Osteoblast (primary cell): ENCODE results near the gene MINDY3. TPM values are rescaled to one million over a fixed set of nuclear protein-coding genes. Genes with fewer than 3 reads are reported as not detected.
A peak's percentile ranks its signal among the peaks of the same experiment; 100 is the strongest.

Experiments
- DNase-seq: peaks from one replicate; pipeline ENCODE4 v3.0.0; 2011; ENCODE audit warnings: low spot score, mixed read lengths; ENCODE audit not compliant: insufficient read length; ENCODE audit errors: missing footprints
- H2AFZ ChIP-seq: 2 replicates; pipeline ENCODE4 v1.6.0; 2011; ENCODE audit warnings: mild to moderate bottlenecking, low read length
- H3K27ac ChIP-seq: 2 replicates; pipeline ENCODE4 v1.5.1; 2011; ENCODE audit warnings: mild to moderate bottlenecking, low read depth, low read length, moderate library complexity
- H3K27me3 ChIP-seq: 2 replicates; pipeline ENCODE4 v1.6.0; 2012; ENCODE audit warnings: mild to moderate bottlenecking, control low read depth, inconsistent platforms, low read length, moderate library complexity; ENCODE audit not compliant: insufficient read depth
- H3K36me3 ChIP-seq: 2 replicates; pipeline ENCODE4 v1.5.1; 2011; ENCODE audit warnings: mild to moderate bottlenecking, low read length, control low read depth, moderate library complexity; ENCODE audit not compliant: insufficient read depth
- H3K4me1 ChIP-seq: 2 replicates; pipeline ENCODE4 v1.5.1; 2011; ENCODE audit warnings: mild to moderate bottlenecking, low read length, control low read depth, moderate library complexity; ENCODE audit not compliant: insufficient read depth
- H3K4me2 ChIP-seq: 2 replicates; pipeline ENCODE4 v1.6.0; 2011; ENCODE audit warnings: mild to moderate bottlenecking, low read length; ENCODE audit not compliant: insufficient read depth
- H3K4me3 ChIP-seq: fragments of 200-600 bp; sonication (generic); 3 replicates; pipeline ENCODE4 v1.5.1; 2012; ENCODE audit warnings: mild to moderate bottlenecking, low read length, inconsistent platforms; ENCODE audit not compliant: insufficient read depth
- H3K79me2 ChIP-seq: 2 replicates; pipeline ENCODE4 v1.6.0; 2012; ENCODE audit warnings: mild to moderate bottlenecking, low read length, control low read depth, inconsistent platforms; ENCODE audit not compliant: insufficient read depth
- H3K9me3 ChIP-seq: 2 replicates; pipeline ENCODE4 v1.5.1; 2011; ENCODE audit warnings: low read depth, low read length, control low read depth
- H4K20me1 ChIP-seq: 2 replicates; pipeline ENCODE4 v1.6.0; 2012; ENCODE audit warnings: mild to moderate bottlenecking, low read length, control low read depth; ENCODE audit not compliant: insufficient read depth
- CTCF ChIP-seq: IDR thresholded peaks from 2 replicates; pipeline ENCODE4 v1.5.1; 2011; ENCODE audit warnings: mild to moderate bottlenecking, low read depth, low read length, moderate library complexity; ENCODE audit errors: extremely low read depth
- total RNA-seq: library from RNA; depleted of rRNA; stranded (reverse); fragments of >200 nt; gene quantifications from 2 replicates; pipeline ENCODE4 v1.2.3, GENCODE V29; 2012

The MINDY3 gene
- 32.1 and 36.6 TPM in 2 replicates for total RNA-seq

- Histone ChIP-seq H3K27me3 (peaks cover 12% of the 10 kb centered on the region), H3K79me2 (peaks cover 48% of the 10 kb centered on the region), H3K36me3 (no peaks in the 10 kb centered on the region), H3K4me1 (peaks cover 12% of the 10 kb centered on the region), H3K4me2 (peak within 1 kb of the TSS; percentile 98), H2AFZ (peak within 1 kb of the TSS; percentile 99), H3K27ac (peak within 1 kb of the TSS; percentile 69), H3K4me3 (peak within 1 kb of the TSS; percentile 98), H4K20me1 (peaks cover 26% of the 10 kb centered on the region), H3K9me3 (no peaks in the 10 kb centered on the region)
- no peak for TF ChIP-seq CTCF
- DNase-seq: peak; percentile 86
These were observed at the start of gene MINDY3 for GRCh38 chr10:15859906-15860691. Gene MINDY3, minus strand, starts transcription at chr10:15860507. Its CDS starts 208 bp downstream, at chr10:15860299.

- no peaks in the 10 kb centered on the region for H3K79me2 ChIP-seq
- no peaks in the 10 kb centered on the region for H3K9me3 ChIP-seq
- H3K36me3 ChIP-seq: no peaks in the 10 kb centered on the region
- DNase-seq: no peak
- H4K20me1 ChIP-seq: no peaks in the 10 kb centered on the region
- no peak overlapping the region for H2AFZ ChIP-seq
- no peaks in the 10 kb centered on the region for H3K4me1 ChIP-seq
- H3K27ac ChIP-seq: no peak overlapping the region
- no peak overlapping the region for H3K4me2 ChIP-seq
- no peak for TF ChIP-seq CTCF
- H3K4me3 ChIP-seq: no peak overlapping the region
- no peaks in the 10 kb centered on the region for H3K27me3 ChIP-seq
These were observed 41.6 kb upstream of the MINDY3 start for GRCh38 chr10:15901889-15902288.

DNA sequence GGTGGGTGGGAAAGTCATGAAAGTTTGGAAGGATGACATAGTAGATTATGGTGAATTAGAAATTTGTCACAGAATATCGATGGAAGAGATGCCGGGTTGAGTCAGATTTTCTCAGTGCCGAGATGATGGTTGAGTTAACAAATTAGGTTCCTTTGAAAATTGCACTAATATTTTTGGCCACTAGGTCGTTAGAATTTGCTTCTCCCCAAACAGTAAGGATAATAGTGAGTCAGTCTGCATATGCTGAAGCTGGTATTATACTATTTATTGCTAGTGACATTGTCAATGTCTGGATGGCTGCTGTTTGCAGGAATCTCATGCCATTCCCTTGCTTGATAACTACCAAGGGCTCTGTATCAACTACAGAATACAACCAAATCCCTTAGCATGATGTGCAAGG, 37.7 kb upstream of the MINDY3 start:
- no peaks in the 10 kb centered on the region for H3K36me3 ChIP-seq
- no peak overlapping the region for H2AFZ ChIP-seq
- DNase-seq: no peak
- H3K9me3 ChIP-seq: no peaks in the 10 kb centered on the region
- H3K4me3 ChIP-seq: no peak overlapping the region
- H3K27ac ChIP-seq: no peak overlapping the region
- peak; percentile 33 for TF ChIP-seq CTCF
- H3K79me2 ChIP-seq: no peaks in the 10 kb centered on the region
- H3K27me3 ChIP-seq: no peaks in the 10 kb centered on the region
- no peaks in the 10 kb centered on the region for H3K4me1 ChIP-seq
- H4K20me1 ChIP-seq: no peaks in the 10 kb centered on the region
- H3K4me2 ChIP-seq: no peak overlapping the region

- H2AFZ ChIP-seq: no peak overlapping the region
- no peaks in the 10 kb centered on the region for H3K36me3 ChIP-seq
- no peaks in the 10 kb centered on the region for H3K79me2 ChIP-seq
- H3K4me3 ChIP-seq: no peak overlapping the region
- DNase-seq: no peak
- H3K27ac ChIP-seq: no peak overlapping the region
- H3K4me1 ChIP-seq: no peaks in the 10 kb centered on the region
- H4K20me1 ChIP-seq: no peaks in the 10 kb centered on the region
- TF ChIP-seq CTCF: no peak
- H3K27me3 ChIP-seq: no peaks in the 10 kb centered on the region
- H3K9me3 ChIP-seq: no peaks in the 10 kb centered on the region
- no peak overlapping the region for H3K4me2 ChIP-seq
These were observed 37.0 kb upstream of the MINDY3 start for GRCh38 chr10:15897287-15897686.
